Omental fat pad (tissue), 4 donors: ENCODE data around the gene MRM1. TPM values are rescaled to one million over a fixed set of nuclear protein-coding genes. Genes with fewer than 3 reads are reported as not detected.

Experiments used
- ATAC-seq: fragments of 150-250 bp; one replicate; pipeline ENCODE4 v1.9.1; 2016; ENCODE audit warnings: mild to moderate bottlenecking, moderate library complexity; ENCODE audit not compliant: low FRiP score
- DNase-seq: peaks from one replicate; pipeline ENCODE4 v3.0.0-alpha.2; 2019; ENCODE audit warnings: low spot score
- total RNA-seq, 4 donors: library from RNA; depleted of rRNA; stranded (reverse); fragments of >200 nt; gene quantifications; one replicate each; pipeline ENCODE4 v1.1.0, GENCODE V29; 2016
- TF ChIP-seq, protein P1 (sequence below), 3 donors: fragments of 450-650 bp; IDR thresholded peaks; one replicate each; pipeline ENCODE4 v1.5.1; 2016 to 2017; ENCODE audit warnings: antibody characterized with exemption in 3 of 3, mild to moderate bottlenecking in 3 of 3, moderate library complexity in 2 of 3

The MRM1 gene
- total RNA-seq, 4 donors from 2014 or later: 5.3 to 8.2 (median 5.6) TPM

DNA sequence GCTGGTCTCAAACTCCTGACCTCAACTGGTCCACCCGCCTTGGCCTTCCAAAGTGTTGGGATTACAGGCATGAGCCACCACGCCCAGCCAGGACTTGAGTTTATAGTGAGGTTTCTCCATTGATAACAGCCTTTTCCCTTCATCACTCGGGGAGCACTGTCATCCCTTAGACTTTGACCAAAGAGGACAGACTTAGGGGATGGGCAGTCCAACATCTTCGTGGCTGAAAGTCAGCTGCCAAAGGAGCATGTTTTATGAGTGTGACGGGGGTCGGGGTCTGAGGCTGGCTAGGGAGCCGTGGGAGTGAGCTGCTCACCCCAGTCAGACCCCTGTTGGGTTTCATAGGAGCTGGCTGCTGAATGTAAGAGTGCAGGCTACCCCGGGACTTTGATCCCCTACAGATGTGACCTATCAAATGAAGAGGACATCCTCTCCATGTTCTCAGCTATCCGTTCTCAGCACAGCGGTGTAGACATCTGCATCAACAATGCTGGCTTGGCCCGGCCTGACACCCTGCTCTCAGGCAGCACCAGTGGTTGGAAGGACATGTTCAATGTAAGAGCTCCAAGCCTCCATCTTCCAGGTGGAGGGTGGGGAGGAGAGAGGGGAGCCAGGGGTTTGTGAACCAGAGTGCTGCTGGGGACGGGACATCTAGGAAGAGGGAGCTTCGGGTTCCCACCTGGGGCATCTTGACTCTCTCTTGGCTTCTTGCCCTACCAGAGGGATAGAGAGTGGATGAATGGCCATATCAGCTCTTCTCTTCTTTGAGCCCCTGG, 6.6 kb upstream of the MRM1 start:
- ATAC-seq: no peak
- no peak for DNase-seq

DNA sequence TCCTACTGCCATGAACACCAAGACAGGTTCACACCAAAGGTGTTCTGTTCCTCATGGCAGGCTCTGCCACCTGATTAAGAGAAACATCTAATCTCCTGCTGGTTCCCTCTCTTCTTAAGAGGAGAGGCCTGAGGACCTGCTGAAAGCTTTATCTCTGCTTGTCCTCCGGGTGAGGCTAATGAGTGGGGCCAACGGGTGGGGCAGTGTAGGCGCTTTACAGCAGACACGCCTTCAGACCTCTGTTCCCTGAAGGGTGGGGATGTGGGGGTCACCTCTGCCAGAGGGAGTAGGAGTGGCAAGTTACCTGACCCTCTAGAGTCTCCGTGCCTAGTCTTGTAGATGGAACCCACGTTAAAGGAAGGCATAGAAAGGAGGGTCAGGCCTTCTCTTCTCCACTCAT, 4.2 kb upstream of the MRM1 start:
- ATAC-seq: no peak
- TF ChIP-seq, protein P1, sequence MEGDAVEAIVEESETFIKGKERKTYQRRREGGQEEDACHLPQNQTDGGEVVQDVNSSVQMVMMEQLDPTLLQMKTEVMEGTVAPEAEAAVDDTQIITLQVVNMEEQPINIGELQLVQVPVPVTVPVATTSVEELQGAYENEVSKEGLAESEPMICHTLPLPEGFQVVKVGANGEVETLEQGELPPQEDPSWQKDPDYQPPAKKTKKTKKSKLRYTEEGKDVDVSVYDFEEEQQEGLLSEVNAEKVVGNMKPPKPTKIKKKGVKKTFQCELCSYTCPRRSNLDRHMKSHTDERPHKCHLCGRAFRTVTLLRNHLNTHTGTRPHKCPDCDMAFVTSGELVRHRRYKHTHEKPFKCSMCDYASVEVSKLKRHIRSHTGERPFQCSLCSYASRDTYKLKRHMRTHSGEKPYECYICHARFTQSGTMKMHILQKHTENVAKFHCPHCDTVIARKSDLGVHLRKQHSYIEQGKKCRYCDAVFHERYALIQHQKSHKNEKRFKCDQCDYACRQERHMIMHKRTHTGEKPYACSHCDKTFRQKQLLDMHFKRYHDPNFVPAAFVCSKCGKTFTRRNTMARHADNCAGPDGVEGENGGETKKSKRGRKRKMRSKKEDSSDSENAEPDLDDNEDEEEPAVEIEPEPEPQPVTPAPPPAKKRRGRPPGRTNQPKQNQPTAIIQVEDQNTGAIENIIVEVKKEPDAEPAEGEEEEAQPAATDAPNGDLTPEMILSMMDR (IDR thresholded peaks at IDR 0.05): no peak
- DNase-seq: no peak

More for the DNA sequence above, 6.6 kb upstream of the MRM1 start:
- TF ChIP-seq, protein P1 (IDR thresholded peaks at IDR 0.05): no peak

DNA sequence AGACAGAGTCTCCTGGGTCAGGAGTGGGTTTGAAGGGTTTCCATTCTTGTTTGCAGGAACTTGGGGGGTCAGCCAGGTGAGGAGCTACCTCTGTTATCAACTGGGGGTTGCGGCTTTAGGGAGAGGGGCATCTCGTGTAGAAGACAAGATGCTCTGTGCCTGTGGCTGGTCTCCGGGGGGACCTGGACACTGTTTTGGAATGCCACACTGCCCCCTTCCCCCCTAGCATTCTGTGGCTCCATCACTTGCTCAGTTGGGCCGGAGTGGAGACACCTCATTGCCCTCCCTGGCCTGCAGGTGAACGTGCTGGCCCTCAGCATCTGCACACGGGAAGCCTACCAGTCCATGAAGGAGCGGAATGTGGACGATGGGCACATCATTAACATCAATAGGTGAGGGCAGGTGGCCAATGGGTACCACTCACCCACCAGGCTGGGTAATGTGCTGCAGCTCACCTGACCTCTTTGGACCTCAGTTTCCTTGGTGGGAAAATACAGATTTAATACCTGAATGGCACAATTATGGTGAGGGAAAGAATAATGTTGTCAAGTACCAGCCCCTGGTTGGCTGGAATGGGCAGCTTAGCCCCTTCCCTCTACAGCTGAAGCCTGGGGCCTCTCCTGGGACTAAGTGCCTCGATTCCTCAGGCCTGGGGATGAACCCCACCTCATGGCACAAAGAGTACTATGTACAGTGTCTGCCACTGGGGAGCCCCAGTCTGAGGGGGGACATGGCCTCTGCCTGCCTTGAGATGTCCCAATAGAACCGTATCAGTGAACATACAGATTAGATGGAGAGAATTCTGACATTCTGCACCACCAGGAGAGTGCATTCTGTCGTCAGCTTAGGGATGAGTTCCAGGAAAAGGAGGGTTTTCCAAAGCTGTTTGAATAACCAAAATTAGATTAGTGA, 3.3 kb upstream of the MRM1 start:
- DNase-seq (no peak), ATAC-seq (no peak)
- TF ChIP-seq, protein P1 (IDR thresholded peaks at IDR 0.05): no peak

DNA sequence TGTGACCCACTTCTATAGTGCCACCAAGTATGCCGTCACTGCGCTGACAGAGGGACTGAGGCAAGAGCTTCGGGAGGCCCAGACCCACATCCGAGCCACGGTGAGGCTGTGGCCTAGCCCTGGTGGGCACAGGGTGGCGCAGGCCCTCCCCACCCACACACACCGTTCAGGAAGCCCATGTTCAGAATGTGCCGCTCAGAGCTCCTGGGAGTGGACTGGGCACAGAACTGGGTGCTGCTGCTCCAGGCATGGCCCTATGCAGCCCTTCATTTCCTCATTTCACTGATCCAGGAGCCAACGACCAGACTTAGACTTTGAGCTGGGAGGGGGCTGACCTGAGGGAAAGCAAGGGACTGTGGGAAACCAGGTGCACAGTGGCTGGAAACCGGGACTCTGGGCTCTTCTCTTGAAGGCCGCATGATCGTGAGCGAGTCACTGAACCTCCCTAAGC, 2.4 kb upstream of the MRM1 start:
- DNase-seq (no peak), ATAC-seq (no peak)
- TF ChIP-seq, protein P1 (IDR thresholded peaks at IDR 0.05): no peak

DNA sequence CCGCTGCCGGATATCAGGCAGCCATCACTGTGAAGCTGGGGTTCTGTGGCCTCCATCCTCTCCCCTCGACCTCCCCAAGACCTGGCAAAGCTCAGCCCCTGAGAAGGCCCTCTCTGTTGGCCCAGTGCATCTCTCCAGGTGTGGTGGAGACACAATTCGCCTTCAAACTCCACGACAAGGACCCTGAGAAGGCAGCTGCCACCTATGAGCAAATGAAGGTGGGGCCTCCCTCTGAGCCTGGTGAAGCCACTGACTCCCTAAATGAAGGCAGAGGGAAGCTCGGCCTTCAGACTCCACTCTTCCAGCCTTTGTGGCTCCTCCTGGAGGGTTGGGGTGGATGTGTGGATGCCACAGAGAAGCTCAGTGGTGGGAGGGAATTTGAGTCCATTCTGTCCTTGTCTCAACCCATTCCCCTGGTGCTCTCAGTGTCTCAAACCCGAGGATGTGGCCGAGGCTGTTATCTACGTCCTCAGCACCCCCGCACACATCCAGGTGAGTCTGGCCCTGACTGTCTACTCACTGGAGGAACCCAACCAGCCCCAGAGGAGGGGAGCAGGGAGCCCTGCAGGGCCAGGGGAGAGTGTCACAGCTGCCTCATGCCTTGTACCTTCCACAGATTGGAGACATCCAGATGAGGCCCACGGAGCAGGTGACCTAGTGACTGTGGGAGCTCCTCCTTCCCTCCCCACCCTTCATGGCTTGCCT, 1.7 kb upstream of the MRM1 start:
- TF ChIP-seq, protein P1 (IDR thresholded peaks at IDR 0.05): no peak
- no peak for ATAC-seq
- no peak for DNase-seq

DNA sequence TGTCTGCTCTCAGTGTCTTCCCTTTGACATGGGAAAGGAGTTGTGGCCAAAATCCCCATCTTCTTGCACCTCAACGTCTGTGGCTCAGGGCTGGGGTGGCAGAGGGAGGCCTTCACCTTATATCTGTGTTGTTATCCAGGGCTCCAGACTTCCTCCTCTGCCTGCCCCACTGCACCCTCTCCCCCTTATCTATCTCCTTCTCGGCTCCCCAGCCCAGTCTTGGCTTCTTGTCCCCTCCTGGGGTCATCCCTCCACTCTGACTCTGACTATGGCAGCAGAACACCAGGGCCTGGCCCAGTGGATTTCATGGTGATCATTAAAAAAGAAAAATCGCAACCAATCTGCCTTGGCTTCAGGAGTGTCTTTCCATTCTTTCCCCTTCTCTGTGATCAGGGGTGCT, 918 bp upstream of the MRM1 start:
- ATAC-seq (no peak), DNase-seq (no peak)
- TF ChIP-seq, protein P1 (IDR thresholded peaks at IDR 0.05): no peak
